Skin of body (tissue), 2 donors: ENCODE results near the gene LCTL. TPM values are rescaled to one million over a fixed set of nuclear protein-coding genes. Genes with fewer than 3 reads are reported as not detected.
A peak's percentile ranks its signal among the peaks of the same experiment; 100 is the strongest.

ENCODE experiments used
- DNase-seq: peaks from one replicate; lab custom pipeline; 2025; lab: John Stamatoyannopoulos, UW
- total RNA-seq: library from RNA; depleted of rRNA; stranded (reverse); fragments of >200 nt; gene quantifications from one replicate; pipeline ENCODE4 v1.2.3, GENCODE V29; 2014

Gene LCTL
- total RNA-seq = not detected

GRCh38 chr15:66565741-66566144, at the start of gene LCTL:
LCTL (minus strand) TSS chr15:66565998; CDS start chr15:66565365, 633 bp downstream.
- no peak for DNase-seq

- DNase-seq = no peak
These were observed 49.4 kb upstream of the LCTL start for GRCh38 chr15:66614951-66615760.

- no peak for DNase-seq
These were observed 48.7 kb upstream of the LCTL start for GRCh38 chr15:66614456-66614855.

GRCh38 chr15:66613743-66614142, 47.9 kb upstream of the LCTL start:
- no peak for DNase-seq

GRCh38 chr15:66611257-66612053, 45.7 kb upstream of the LCTL start:
- no peak for DNase-seq

- no peak for DNase-seq
These were observed 44.1 kb upstream of the LCTL start for GRCh38 chr15:66609876-66610275.

- DNase-seq = no peak
These were observed 43.1 kb upstream of the LCTL start for GRCh38 chr15:66608881-66609280.

GRCh38 chr15:66608159-66608558, 42.4 kb upstream of the LCTL start:
- DNase-seq = no peak

- no peak for DNase-seq
These were observed 37.7 kb upstream of the LCTL start for GRCh38 chr15:66603301-66604179.

- DNase-seq = no peak
These were observed 35.7 kb upstream of the LCTL start for GRCh38 chr15:66601521-66601920.

GRCh38 chr15:66600240-66600627, 34.4 kb upstream of the LCTL start:
- no peak for DNase-seq

GRCh38 chr15:66599536-66600239, 33.9 kb upstream of the LCTL start:
- no peak for DNase-seq

- no peak for DNase-seq
These were observed 32.5 kb upstream of the LCTL start for GRCh38 chr15:66598095-66598815.

- DNase-seq = peak; percentile 78
These were observed 30.2 kb upstream of the LCTL start for GRCh38 chr15:66595931-66596545.

GRCh38 chr15:66595332-66595731, 29.5 kb upstream of the LCTL start:
- DNase-seq = no peak

GRCh38 chr15:66594836-66595235, 29.0 kb upstream of the LCTL start:
- DNase-seq = no peak

GRCh38 chr15:66594344-66594743, 28.5 kb upstream of the LCTL start:
- DNase-seq = no peak

GRCh38 chr15:66593219-66593780, 27.5 kb upstream of the LCTL start:
- no peak for DNase-seq

- no peak for DNase-seq
These were observed 26.9 kb upstream of the LCTL start for GRCh38 chr15:66592505-66593218.
